HFFc6 (cell line): ENCODE results near the gene PLA2G6. TPM values are rescaled to one million over a fixed set of nuclear protein-coding genes. Genes with fewer than 3 reads are reported as not detected.

Experiments used
- DNase-seq: peaks from one replicate; pipeline ENCODE4 v3.0.0-alpha.2; 2018
- H3K27ac Mint-ChIP-seq: 2 replicates; pipeline ENCODE4 v1.8.0; 2020; ENCODE audit warnings: mild to moderate bottlenecking, mixed read lengths
- H3K27me3 Mint-ChIP-seq: 2 replicates; pipeline ENCODE4 v1.8.0; 2021; ENCODE audit warnings: mild to moderate bottlenecking, moderate library complexity, mixed read lengths; ENCODE audit not compliant: insufficient read depth
- H3K36me3 Mint-ChIP-seq: 2 replicates; pipeline ENCODE4 v1.8.0; 2021; ENCODE audit warnings: low read depth, mixed read lengths
- H3K4me1 Mint-ChIP-seq: 2 replicates; pipeline ENCODE4 v1.8.0; 2020; ENCODE audit warnings: low read depth, mixed read lengths
- H3K4me3 Mint-ChIP-seq: 2 replicates; pipeline ENCODE4 v1.8.0; 2020; ENCODE audit warnings: mild to moderate bottlenecking, moderate library complexity, mixed read lengths
- H3K9me3 Mint-ChIP-seq: 2 replicates; pipeline ENCODE4 v1.8.0; 2020; ENCODE audit warnings: mild to moderate bottlenecking, mixed read lengths
- total RNA-seq, 6 experiments: library from RNA; stranded (reverse); fragmentation: NEBNext Ultra II Directional; extraction: Animal tissue kit (Norgen Biotek cat#: 25700); gene quantifications; 2 replicates in 1 of 6; 3 replicates in 5 of 6; pipeline ENCODE4 v1.2.3, GENCODE V29; 2021
- TF ChIP-seq, protein P1 (sequence below): fragments of 200-600 bp; sonication (generic); IDR thresholded peaks from 2 replicates; pipeline ENCODE4 v1.5.0; 2021; ENCODE audit warnings: antibody characterized with exemption, mild to moderate bottlenecking

The PLA2G6 gene
- total RNA-seq, 6 experiments from 2014 or later: 4.1 to 6.6 (median 5.3) TPM

DNA sequence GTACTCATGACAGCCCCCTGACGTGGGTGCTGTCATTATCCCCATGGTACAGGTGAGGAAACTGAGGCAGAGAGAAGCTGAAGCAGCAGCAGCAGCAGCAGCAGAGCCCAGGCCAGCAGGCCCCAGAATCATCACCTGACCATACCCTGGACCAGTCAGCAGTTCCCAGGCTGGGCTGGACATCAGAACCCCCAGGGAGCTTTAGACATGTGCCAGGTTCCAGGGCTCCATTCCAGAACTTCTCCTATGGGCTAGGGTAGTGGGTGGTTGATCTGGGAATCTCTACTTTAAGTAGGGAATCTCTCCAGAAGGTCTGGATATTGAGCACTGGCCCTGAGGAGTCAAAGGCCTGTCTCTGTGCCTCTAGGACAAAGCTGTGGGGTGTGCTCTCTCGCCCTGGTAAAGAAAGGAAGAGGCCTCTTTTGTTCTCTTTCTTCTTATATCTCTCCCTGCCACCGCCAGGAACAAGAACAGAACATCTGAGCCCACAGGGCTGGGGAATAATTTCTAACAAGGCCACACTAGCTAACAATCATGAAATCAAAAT lies 46.8 kb upstream of the PLA2G6 start:
- Mint-ChIP-seq H3K36me3 (peaks cover 41% of the 10 kb centered on the region), H3K4me1 (peaks cover 28% of the 10 kb centered on the region), H3K27ac (peak overlapping the region; percentile 95), H3K4me3 (peak overlapping the region; percentile 7; the same call in 1 of the 2 replicates), H3K9me3 (no peaks in the 10 kb centered on the region), H3K27me3 (peaks cover 3% of the 10 kb centered on the region; the same call in 1 of the 2 replicates)
- no peak for DNase-seq
- TF ChIP-seq, protein P1, sequence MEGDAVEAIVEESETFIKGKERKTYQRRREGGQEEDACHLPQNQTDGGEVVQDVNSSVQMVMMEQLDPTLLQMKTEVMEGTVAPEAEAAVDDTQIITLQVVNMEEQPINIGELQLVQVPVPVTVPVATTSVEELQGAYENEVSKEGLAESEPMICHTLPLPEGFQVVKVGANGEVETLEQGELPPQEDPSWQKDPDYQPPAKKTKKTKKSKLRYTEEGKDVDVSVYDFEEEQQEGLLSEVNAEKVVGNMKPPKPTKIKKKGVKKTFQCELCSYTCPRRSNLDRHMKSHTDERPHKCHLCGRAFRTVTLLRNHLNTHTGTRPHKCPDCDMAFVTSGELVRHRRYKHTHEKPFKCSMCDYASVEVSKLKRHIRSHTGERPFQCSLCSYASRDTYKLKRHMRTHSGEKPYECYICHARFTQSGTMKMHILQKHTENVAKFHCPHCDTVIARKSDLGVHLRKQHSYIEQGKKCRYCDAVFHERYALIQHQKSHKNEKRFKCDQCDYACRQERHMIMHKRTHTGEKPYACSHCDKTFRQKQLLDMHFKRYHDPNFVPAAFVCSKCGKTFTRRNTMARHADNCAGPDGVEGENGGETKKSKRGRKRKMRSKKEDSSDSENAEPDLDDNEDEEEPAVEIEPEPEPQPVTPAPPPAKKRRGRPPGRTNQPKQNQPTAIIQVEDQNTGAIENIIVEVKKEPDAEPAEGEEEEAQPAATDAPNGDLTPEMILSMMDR: no peak

- peak overlapping the region; percentile 52; the same call in 1 of the 2 replicates for H3K27ac Mint-ChIP-seq
- TF ChIP-seq, protein P1: no peak
- no peaks in the 10 kb centered on the region for H3K9me3 Mint-ChIP-seq
- no peak overlapping the region for H3K4me3 Mint-ChIP-seq
- H3K27me3 Mint-ChIP-seq: peaks cover 3% of the 10 kb centered on the region; the same call in 1 of the 2 replicates
- peaks cover 31% of the 10 kb centered on the region for H3K4me1 Mint-ChIP-seq
- no peak for DNase-seq
- peaks cover 34% of the 10 kb centered on the region for H3K36me3 Mint-ChIP-seq
These were observed 45.4 kb upstream of the PLA2G6 start for GRCh38 chr22:38226853-38227649.

DNA sequence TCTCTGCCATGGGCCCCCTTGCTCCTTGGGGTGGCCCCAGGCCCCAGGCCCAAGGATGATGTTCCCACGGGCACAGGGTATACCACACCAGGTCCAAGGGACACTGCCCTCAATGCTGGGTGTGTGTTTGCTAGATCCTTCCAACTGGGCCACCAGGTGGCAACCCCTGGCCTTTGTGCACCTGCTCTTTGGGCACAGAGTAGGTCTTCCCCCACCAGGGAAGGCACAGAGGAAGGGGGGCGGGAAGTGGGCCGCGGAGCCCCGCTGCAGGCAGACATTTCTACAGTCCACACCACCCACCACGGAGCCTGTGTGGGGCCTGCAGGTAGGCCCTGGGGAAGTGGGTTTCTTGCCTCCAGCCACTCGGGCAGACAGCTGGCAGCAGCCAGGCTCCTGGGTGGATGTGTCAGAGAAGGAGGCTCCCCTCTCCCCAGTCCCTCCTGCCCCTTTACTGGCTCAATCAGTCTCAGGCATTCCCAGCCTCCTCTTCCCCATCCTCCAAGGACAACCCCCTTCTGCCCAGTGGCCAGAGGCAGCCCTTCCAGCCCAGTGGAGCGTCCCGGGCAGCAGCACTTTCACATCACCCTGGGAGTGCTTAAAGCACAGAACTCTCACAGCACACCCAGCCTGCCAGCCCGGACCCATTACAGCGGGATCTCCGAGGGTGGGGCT lies 41.8 kb upstream of the PLA2G6 start:
- H3K4me1 Mint-ChIP-seq: peaks cover 38% of the 10 kb centered on the region
- H3K27me3 Mint-ChIP-seq: peaks cover 13% of the 10 kb centered on the region
- no peaks in the 10 kb centered on the region for H3K9me3 Mint-ChIP-seq
- no peak for DNase-seq
- TF ChIP-seq, protein P1: peak; percentile 41
- H3K27ac Mint-ChIP-seq: no peak overlapping the region
- peaks cover 14% of the 10 kb centered on the region; the same call in 1 of the 2 replicates for H3K36me3 Mint-ChIP-seq
- no peak overlapping the region for H3K4me3 Mint-ChIP-seq

GRCh38 chr22:38222797-38223119 lies 41.1 kb upstream of the PLA2G6 start:
- H3K4me1 Mint-ChIP-seq: peaks cover 41% of the 10 kb centered on the region
- peaks cover 17% of the 10 kb centered on the region for H3K27me3 Mint-ChIP-seq
- DNase-seq: no peak
- H3K27ac Mint-ChIP-seq: no peak overlapping the region
- peaks cover 14% of the 10 kb centered on the region; the same call in 1 of the 2 replicates for H3K36me3 Mint-ChIP-seq
- H3K9me3 Mint-ChIP-seq: no peaks in the 10 kb centered on the region
- TF ChIP-seq, protein P1: no peak
- no peak overlapping the region for H3K4me3 Mint-ChIP-seq

GRCh38 chr22:38221908-38222796 lies 40.5 kb upstream of the PLA2G6 start:
- H3K27me3 Mint-ChIP-seq: peaks cover 20% of the 10 kb centered on the region
- no peak for DNase-seq
- H3K9me3 Mint-ChIP-seq: no peaks in the 10 kb centered on the region
- H3K36me3 Mint-ChIP-seq: peaks cover 14% of the 10 kb centered on the region; the same call in 1 of the 2 replicates
- H3K4me1 Mint-ChIP-seq: peaks cover 43% of the 10 kb centered on the region
- H3K27ac Mint-ChIP-seq: peak overlapping the region; percentile 38; the same call in 1 of the 2 replicates
- TF ChIP-seq, protein P1: no peak
- no peak overlapping the region for H3K4me3 Mint-ChIP-seq
